ENCODE measurements around the gene RAMACL.
"Not testable (repeated sequence)": the region's sequence is repeated elsewhere in the genome, so short reads cannot be mapped to it uniquely, and the experiment has no call there.

RAMACL gene

DNA sequence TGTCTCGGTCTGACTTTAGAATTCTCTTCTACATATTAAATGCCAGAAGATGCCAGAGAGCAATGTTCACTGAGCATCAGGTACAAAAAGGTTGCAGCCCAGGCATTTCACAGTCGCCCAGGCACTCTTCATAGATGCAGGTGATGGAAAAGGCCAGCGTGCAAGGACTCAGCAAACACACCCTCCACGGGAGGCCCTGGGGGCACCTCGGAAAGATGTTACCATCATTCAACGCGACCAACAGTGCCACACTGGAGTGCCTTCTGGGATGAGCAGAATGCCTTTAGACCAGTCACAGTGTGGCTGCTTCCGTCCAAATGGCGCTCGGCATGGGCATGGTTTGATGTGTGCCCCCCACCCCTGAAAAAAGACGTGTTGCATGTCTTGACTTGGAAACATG, 4.5 kb upstream of the RAMACL start:
- Histone ChIP-seq H3K36me3 (ENCODE audit: control insufficient read depth, insufficient read depth, low read length) (no peaks in the 10 kb centered on the region), H3K9ac (ENCODE audit: low read depth, low read length) (no peak overlapping the region), H3K4me3 (ENCODE audit: low read depth, low read length) (no peak overlapping the region), H3K9me3 (ENCODE audit: control insufficient read depth, insufficient read depth, low read length) (no peaks in the 10 kb centered on the region), H3K4me1 (ENCODE audit: control insufficient read depth, insufficient read depth, low read length) (no peaks in the 10 kb centered on the region), H3K27me3 (ENCODE audit: control insufficient read depth, insufficient read depth, low read length) (no peaks in the 10 kb centered on the region)

- Histone ChIP-seq H3K36me3 (ENCODE audit: control insufficient read depth, insufficient read depth, low read length) (no peaks in the 10 kb centered on the region), H3K9ac (ENCODE audit: low read depth, low read length) (no peak overlapping the region), H3K4me3 (ENCODE audit: low read depth, low read length) (no peak overlapping the region), H3K4me1 (ENCODE audit: control insufficient read depth, insufficient read depth, low read length) (no peaks in the 10 kb centered on the region), H3K9me3 (ENCODE audit: control insufficient read depth, insufficient read depth, low read length) (no peaks in the 10 kb centered on the region), H3K27me3 (ENCODE audit: control insufficient read depth, insufficient read depth, low read length) (no peaks in the 10 kb centered on the region)
Measured at GRCh38 chr6:166589786-166590574, 3.5 kb upstream of the RAMACL start.

- H3K4me1 ChIP-seq (ENCODE audit: control insufficient read depth, insufficient read depth, low read length): no peaks in the 10 kb centered on the region
- no peaks in the 10 kb centered on the region for H3K9me3 ChIP-seq (ENCODE audit: control insufficient read depth, insufficient read depth, low read length)
- H3K9ac ChIP-seq (ENCODE audit: low read depth, low read length): no peak overlapping the region
- no peak overlapping the region for H3K4me3 ChIP-seq (ENCODE audit: low read depth, low read length)
- no peaks in the 10 kb centered on the region for H3K36me3 ChIP-seq (ENCODE audit: control insufficient read depth, insufficient read depth, low read length)
- no peaks in the 10 kb centered on the region for H3K27me3 ChIP-seq (ENCODE audit: control insufficient read depth, insufficient read depth, low read length)
Measured at GRCh38 chr6:166589337-166589731, 2.9 kb upstream of the RAMACL start.

DNA sequence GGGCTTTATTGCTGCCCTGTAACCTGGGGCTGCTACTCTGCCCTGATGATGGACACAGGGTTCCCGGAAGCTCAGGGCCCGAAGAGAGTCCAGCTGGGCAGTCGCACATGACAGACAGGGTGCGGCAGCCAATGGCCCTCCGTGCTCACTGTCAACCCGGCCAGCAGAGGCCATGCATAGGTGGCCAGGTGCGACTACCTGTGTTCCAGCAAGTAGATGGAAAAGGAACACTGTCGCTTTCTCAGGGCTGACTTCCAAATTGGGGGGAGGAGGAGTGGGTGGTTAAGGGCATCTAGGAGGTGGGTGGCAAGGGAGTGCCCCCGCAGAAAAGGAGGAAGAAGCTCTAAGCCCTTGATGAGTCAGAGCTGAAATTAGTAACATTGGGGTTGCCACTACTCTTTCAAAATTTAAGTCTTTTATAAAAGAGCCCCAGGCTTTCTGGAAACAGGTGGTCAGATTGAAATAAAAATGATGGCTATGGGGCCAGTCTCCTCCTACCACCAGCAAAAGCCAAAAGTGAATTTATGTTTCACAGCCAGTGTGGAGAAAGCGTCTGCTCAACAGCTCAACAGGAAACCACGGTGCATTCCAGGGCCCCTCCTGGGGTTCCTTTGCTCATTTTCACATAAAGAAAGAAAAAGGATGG, 2.3 kb upstream of the RAMACL start:
- no peaks in the 10 kb centered on the region for H3K27me3 ChIP-seq (ENCODE audit: control insufficient read depth, insufficient read depth, low read length)
- H3K4me1 ChIP-seq (ENCODE audit: control insufficient read depth, insufficient read depth, low read length): no peaks in the 10 kb centered on the region
- H3K9ac ChIP-seq (ENCODE audit: low read depth, low read length): no peak overlapping the region
- no peaks in the 10 kb centered on the region for H3K9me3 ChIP-seq (ENCODE audit: control insufficient read depth, insufficient read depth, low read length)
- H3K4me3 ChIP-seq (ENCODE audit: low read depth, low read length): no peak overlapping the region
- no peaks in the 10 kb centered on the region for H3K36me3 ChIP-seq (ENCODE audit: control insufficient read depth, insufficient read depth, low read length)

DNA sequence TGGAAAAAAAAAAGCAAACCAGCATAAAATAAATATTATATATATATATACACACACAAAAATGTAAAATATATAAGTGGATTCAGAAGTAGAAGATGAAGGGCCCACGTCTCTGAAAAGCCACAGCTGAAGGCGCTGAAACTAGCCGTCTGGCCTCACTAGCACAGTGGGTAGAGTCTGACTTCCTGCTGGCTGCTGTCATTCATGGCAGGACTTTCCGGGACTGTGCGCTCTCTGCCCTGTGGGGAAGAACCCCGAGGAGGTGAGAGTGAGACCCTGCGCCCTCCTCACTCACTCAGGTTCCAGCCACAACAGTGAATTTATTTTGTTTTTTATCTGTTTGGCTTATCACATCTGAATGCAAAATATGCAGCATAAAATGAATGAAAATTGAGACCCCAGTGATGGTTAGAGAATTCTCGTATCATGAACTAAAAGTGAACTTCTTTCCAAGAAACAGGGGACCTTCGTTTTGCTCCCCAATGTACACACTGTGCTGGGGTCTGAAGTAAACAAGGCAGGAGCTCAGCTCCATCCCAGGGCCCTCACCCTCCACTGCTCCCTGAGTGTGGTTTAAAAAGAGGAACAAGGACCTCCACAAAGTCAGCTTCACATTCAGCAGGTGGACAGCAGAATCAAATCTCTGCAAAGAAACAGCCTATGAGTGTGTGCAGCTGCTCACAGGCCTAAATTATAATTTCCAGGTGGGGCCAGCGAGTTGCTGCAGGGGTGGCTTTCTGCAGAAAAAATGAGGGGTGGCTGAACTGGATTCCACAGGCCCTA, 1.3 kb upstream of the RAMACL start:
- Histone ChIP-seq H3K9me3 (ENCODE audit: control insufficient read depth, insufficient read depth, low read length) (no peaks in the 10 kb centered on the region), H3K4me1 (ENCODE audit: control insufficient read depth, insufficient read depth, low read length) (no peaks in the 10 kb centered on the region), H3K27me3 (ENCODE audit: control insufficient read depth, insufficient read depth, low read length) (no peaks in the 10 kb centered on the region), H3K36me3 (ENCODE audit: control insufficient read depth, insufficient read depth, low read length) (no peaks in the 10 kb centered on the region), H3K9ac (ENCODE audit: low read depth, low read length) (no peak overlapping the region), H3K4me3 (ENCODE audit: low read depth, low read length) (no peak overlapping the region)

DNA sequence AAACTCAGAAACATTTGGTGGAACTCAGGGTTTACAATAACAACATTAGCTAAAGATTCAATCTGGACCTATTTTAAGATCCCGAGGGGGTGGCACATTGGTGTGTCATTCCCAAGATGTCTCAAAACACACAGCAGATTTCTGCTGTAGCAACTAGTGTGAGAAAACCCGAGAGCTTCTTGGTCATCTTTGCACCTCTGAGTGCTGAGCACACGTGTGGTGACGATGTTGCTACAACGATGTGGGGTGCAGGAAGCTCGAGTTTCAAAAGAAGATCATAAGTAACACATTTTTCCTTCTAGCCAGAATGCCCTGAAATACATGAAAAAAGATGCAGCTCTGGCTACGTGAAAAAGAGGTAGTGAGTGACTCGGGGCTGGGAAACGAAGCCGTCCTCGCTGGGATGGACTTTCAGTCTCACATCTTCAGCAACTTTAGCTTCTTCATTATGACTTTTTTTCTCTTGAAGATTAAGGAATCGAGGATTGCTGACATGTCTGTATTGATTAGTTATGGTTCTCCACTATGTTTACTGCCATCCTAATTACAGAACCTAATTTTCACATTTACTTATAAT, 1.5 kb downstream of the RAMACL start:
- H3K27me3 ChIP-seq (ENCODE audit: control insufficient read depth, insufficient read depth, low read length): no peaks in the 10 kb centered on the region
- no peak overlapping the region for H3K9ac ChIP-seq (ENCODE audit: low read depth, low read length)
- H3K4me1 ChIP-seq (ENCODE audit: control insufficient read depth, insufficient read depth, low read length): no peaks in the 10 kb centered on the region
- H3K36me3 ChIP-seq (ENCODE audit: control insufficient read depth, insufficient read depth, low read length): no peaks in the 10 kb centered on the region
- no peak overlapping the region for H3K4me3 ChIP-seq (ENCODE audit: low read depth, low read length)
- H3K9me3 ChIP-seq (ENCODE audit: control insufficient read depth, insufficient read depth, low read length): no peaks in the 10 kb centered on the region

DNA sequence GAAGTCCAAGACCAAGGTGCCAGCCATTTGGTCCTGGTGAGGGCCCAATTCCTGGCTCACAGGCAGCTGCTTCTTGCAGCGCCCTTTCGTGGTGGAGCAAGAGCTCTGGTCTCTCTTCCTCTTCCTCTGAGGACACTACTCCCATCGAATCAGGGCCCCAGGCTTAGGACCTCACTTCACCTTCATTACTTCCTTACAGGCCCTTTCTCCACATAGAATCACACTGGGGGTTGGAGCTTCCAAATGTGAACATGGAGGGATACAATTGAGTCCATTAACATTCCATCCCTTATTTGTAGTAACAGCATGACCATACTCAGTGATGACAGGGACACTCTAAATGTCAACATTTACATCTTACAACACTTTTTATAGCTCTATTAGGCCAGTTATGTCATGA, 2.3 kb downstream of the RAMACL start:
- Histone ChIP-seq H3K27me3 (ENCODE audit: control insufficient read depth, insufficient read depth, low read length) (no peaks in the 10 kb centered on the region), H3K9ac (ENCODE audit: low read depth, low read length) (no peak overlapping the region), H3K36me3 (ENCODE audit: control insufficient read depth, insufficient read depth, low read length) (no peaks in the 10 kb centered on the region), H3K9me3 (ENCODE audit: control insufficient read depth, insufficient read depth, low read length) (no peaks in the 10 kb centered on the region), H3K4me1 (ENCODE audit: control insufficient read depth, insufficient read depth, low read length) (no peaks in the 10 kb centered on the region), H3K4me3 (ENCODE audit: low read depth, low read length) (no peak overlapping the region)

- no peaks in the 10 kb centered on the region for H3K4me1 ChIP-seq (ENCODE audit: control insufficient read depth, insufficient read depth, low read length)
- H3K4me3 ChIP-seq (ENCODE audit: low read depth, low read length): no peak overlapping the region
- no peaks in the 10 kb centered on the region for H3K27me3 ChIP-seq (ENCODE audit: control insufficient read depth, insufficient read depth, low read length)
- H3K9ac ChIP-seq (ENCODE audit: low read depth, low read length): no peak overlapping the region
- no peaks in the 10 kb centered on the region for H3K9me3 ChIP-seq (ENCODE audit: control insufficient read depth, insufficient read depth, low read length)
- no peaks in the 10 kb centered on the region for H3K36me3 ChIP-seq (ENCODE audit: control insufficient read depth, insufficient read depth, low read length)
Measured at GRCh38 chr6:166583230-166583965, 3.1 kb downstream of the RAMACL start.

DNA sequence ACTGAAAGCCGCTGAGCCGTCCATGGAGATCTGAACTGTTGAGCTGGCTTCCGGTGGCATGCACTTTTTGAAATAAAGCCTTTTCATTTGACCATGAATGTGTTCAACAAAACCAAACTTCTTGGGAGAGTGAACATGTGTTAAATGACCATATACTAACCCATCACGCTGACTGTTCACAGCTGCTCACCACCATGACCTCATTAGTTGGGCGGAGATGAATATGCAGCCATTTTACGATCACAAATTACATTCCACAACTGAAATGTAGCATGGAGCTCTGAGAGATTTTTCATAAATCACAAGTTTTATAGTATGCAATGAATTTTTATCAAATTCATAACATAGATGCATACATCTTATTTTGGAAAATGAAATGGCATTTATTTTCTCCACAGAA, 4.2 kb downstream of the RAMACL start:
- Histone ChIP-seq H3K9ac (ENCODE audit: low read depth, low read length) (no peak overlapping the region), H3K4me1 (ENCODE audit: control insufficient read depth, insufficient read depth, low read length) (no peaks in the 10 kb centered on the region), H3K36me3 (ENCODE audit: control insufficient read depth, insufficient read depth, low read length) (no peaks in the 10 kb centered on the region), H3K27me3 (ENCODE audit: control insufficient read depth, insufficient read depth, low read length) (no peaks in the 10 kb centered on the region), H3K9me3 (ENCODE audit: control insufficient read depth, insufficient read depth, low read length) (no peaks in the 10 kb centered on the region), H3K4me3 (ENCODE audit: low read depth, low read length) (no peak overlapping the region)

DNA sequence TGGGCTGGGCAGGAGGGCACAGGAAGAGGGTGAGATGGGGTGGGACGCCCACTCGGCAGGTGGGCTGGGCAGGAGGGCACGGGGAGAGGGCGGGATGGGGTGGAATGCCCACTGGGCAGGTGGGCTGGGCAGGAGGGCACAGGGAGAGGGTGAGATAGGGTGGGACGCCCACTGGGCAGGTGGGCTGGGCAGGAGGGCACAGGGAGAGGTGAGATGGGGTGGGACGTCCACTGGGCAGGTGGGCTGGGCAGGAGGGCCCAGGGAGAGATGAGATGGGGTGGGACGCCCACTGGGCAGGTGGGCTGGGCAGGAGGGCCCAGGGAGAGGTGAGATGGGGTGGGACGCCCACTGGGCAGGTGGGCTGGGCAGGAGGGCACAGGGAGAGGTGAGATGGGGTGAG, 4.7 kb downstream of the RAMACL start:
- H3K9me3 ChIP-seq (ENCODE audit: control insufficient read depth, insufficient read depth, low read length); H3K4me1 ChIP-seq (ENCODE audit: control insufficient read depth, insufficient read depth, low read length); H3K36me3 ChIP-seq (ENCODE audit: control insufficient read depth, insufficient read depth, low read length); H3K27me3 ChIP-seq (ENCODE audit: control insufficient read depth, insufficient read depth, low read length); H3K4me3 ChIP-seq (ENCODE audit: low read depth, low read length); H3K9ac ChIP-seq (ENCODE audit: low read depth, low read length): not testable (repeated sequence)

DNA sequence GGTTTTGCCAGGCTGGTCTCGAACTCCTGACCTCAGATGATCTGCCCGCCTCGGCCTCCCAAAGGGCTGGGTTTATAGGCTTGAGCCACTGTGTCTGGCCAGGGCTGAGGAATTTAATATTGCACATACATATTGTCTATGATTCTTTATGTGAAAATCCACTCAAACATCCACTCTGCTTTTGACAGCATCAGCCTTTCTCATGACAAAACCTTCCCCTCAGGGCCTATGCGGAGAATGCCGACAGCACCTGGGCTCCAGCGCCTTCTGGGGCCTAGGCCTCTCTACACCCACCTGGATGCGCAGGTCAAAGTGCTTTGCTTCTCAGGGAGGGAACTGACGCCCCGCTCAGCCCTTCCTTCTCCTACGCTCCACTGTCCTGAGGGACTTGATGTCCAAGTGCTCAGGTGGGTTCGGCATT, 5.4 kb downstream of the RAMACL start:
- H3K27me3 ChIP-seq (ENCODE audit: control insufficient read depth, insufficient read depth, low read length): no peaks in the 10 kb centered on the region
- H3K36me3 ChIP-seq (ENCODE audit: control insufficient read depth, insufficient read depth, low read length): no peaks in the 10 kb centered on the region
- H3K9ac ChIP-seq (ENCODE audit: low read depth, low read length): no peak overlapping the region
- no peak overlapping the region for H3K4me3 ChIP-seq (ENCODE audit: low read depth, low read length)
- H3K4me1 ChIP-seq (ENCODE audit: control insufficient read depth, insufficient read depth, low read length): no peaks in the 10 kb centered on the region
- H3K9me3 ChIP-seq (ENCODE audit: control insufficient read depth, insufficient read depth, low read length): no peaks in the 10 kb centered on the region

Measured in iPS-15b (cell line).